Cardiac septum (tissue), 1 donor: ENCODE results near the gene SHC3. TPM values are rescaled to one million over a fixed set of nuclear protein-coding genes. Genes with fewer than 3 reads are reported as not detected.

Experiments used
- DNase-seq: peaks from one replicate; pipeline ENCODE4 v3.0.0-alpha.2; 2020; ENCODE audit warnings: low spot score
- intact Hi-C: fragments of 100-400 bp; cut with DNase I; formaldehyde crosslinking; loops from one replicate; pipeline ENCODE4 v1.14.0; 2022
- total RNA-seq: library from RNA; stranded (reverse); fragmentation: NEBNext Ultra II Directional; extraction: Animal tissue kit (Norgen Biotek cat#: 25700); gene quantifications from one replicate; pipeline ENCODE4 v1.2.1, GENCODE V29; 2021
- donor health status: DM: no; HTN: no; CAD: no.

The SHC3 gene
- total RNA-seq, 1 donor from 2014 or later = 0.16 TPM

GRCh38 chr9:88980740-88981203 lies 197.8 kb downstream of the SHC3 start:
- no peak for DNase-seq
- intact Hi-C loops = no loop called here

- DNase-seq = peak; percentile 51
- intact Hi-C loops = no loop called here
Measured at GRCh38 chr9:88979791-88980190, 198.8 kb downstream of the SHC3 start.

- peak; percentile 6 for DNase-seq
Measured at GRCh38 chr9:88979021-88979420, 199.6 kb downstream of the SHC3 start.

GRCh38 chr9:88978034-88978433 lies 200.6 kb downstream of the SHC3 start:
- intact Hi-C loops = no loop called here
- peak; percentile 7 for DNase-seq

More at GRCh38 chr9:88979021-88979420, 199.6 kb downstream of the SHC3 start:
- intact Hi-C loops = no loop called here

GRCh38 chr9:88976890-88977257 lies 201.7 kb downstream of the SHC3 start:
- peak; percentile 66 for DNase-seq
- intact Hi-C loops = no loop called here

- peak; percentile 31 for DNase-seq
- intact Hi-C loops = no loop called here
Measured at GRCh38 chr9:88975966-88976889, 202.4 kb downstream of the SHC3 start.

GRCh38 chr9:88974641-88975040 lies 204.0 kb downstream of the SHC3 start:
- peak; percentile 55 for DNase-seq

GRCh38 chr9:88973281-88974045 lies 205.2 kb downstream of the SHC3 start:
- peak; percentile 36 for DNase-seq
- intact Hi-C loops = no loop called here

More at GRCh38 chr9:88974641-88975040, 204.0 kb downstream of the SHC3 start:
- intact Hi-C loops = no loop called here

- DNase-seq = peak; percentile 7
- intact Hi-C loops = no loop called here
Measured at GRCh38 chr9:88972401-88972800, 206.2 kb downstream of the SHC3 start.

- intact Hi-C loops = no loop called here
- peak; percentile 66 for DNase-seq
Measured at GRCh38 chr9:88971131-88971960, 207.3 kb downstream of the SHC3 start.

GRCh38 chr9:88969646-88970373 lies 208.8 kb downstream of the SHC3 start:
- DNase-seq = peak; percentile 67
- intact Hi-C loops = no loop called here

- intact Hi-C loops = no loop called here
- no peak for DNase-seq
Measured at GRCh38 chr9:88968799-88969198, 209.8 kb downstream of the SHC3 start.

GRCh38 chr9:88966894-88967676 lies 211.5 kb downstream of the SHC3 start:
- intact Hi-C loops = no loop called here
- peak; percentile 60 for DNase-seq

- DNase-seq = no peak
- intact Hi-C loops = no loop called here
Measured at GRCh38 chr9:88965473-88965872, 213.1 kb downstream of the SHC3 start.

- intact Hi-C loops = no loop called here
- DNase-seq = no peak
Measured at GRCh38 chr9:88960632-88961031, 218.0 kb downstream of the SHC3 start.

GRCh38 chr9:88959727-88960469 lies 218.7 kb downstream of the SHC3 start:
- intact Hi-C loops = loop anchor here (10.0 kb wide), 1 partner anchor 145 kb away; no protein-coding TSS in a partner anchor

GRCh38 chr9:88957526-88957925 lies 221.1 kb downstream of the SHC3 start:
- intact Hi-C loops = loop anchor here (10.0 kb wide), 1 partner anchor 143 kb away; no protein-coding TSS in a partner anchor
- no peak for DNase-seq

More at GRCh38 chr9:88959727-88960469, 218.7 kb downstream of the SHC3 start:
- DNase-seq = no peak
